ENCODE results near the gene PLCL1.

DNA sequence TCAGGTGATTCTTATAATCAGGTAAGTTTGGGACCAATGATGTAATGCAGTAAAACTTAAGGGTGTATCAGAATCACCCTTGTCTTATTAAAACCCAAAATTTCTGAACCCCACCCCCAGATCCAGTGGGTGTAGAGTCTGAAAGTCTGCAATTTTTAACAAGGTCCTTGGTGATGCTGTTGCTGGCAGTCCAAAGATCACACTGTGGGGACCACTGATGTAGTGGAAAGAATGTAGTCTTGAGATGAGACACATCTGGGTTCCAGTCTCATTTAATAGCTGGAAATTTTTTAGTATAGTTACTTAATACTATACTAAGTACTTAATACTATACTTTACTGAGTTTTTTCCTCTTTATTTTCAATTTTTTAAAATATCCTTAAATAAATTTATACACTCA, 258.4 kb downstream of the PLCL1 start:
- TF ChIP-seq, protein P1, sequence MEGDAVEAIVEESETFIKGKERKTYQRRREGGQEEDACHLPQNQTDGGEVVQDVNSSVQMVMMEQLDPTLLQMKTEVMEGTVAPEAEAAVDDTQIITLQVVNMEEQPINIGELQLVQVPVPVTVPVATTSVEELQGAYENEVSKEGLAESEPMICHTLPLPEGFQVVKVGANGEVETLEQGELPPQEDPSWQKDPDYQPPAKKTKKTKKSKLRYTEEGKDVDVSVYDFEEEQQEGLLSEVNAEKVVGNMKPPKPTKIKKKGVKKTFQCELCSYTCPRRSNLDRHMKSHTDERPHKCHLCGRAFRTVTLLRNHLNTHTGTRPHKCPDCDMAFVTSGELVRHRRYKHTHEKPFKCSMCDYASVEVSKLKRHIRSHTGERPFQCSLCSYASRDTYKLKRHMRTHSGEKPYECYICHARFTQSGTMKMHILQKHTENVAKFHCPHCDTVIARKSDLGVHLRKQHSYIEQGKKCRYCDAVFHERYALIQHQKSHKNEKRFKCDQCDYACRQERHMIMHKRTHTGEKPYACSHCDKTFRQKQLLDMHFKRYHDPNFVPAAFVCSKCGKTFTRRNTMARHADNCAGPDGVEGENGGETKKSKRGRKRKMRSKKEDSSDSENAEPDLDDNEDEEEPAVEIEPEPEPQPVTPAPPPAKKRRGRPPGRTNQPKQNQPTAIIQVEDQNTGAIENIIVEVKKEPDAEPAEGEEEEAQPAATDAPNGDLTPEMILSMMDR (IDR thresholded peaks at IDR 0.05) = no peak
- TF ChIP-seq POLR2A (IDR thresholded peaks at IDR 0.05) = no peak

All from adrenal gland (tissue), 5 donors.